GM19455 (cell line): Measurements from ENCODE around the gene FHIP1B.

Source experiments
- ATAC-seq: cut with Tn5 transposase; IDR thresholded peaks from one replicate; pipeline ENCODE4 v1.9.1; 2021; ENCODE audit not compliant: unreplicated experiment

FHIP1B gene

DNA sequence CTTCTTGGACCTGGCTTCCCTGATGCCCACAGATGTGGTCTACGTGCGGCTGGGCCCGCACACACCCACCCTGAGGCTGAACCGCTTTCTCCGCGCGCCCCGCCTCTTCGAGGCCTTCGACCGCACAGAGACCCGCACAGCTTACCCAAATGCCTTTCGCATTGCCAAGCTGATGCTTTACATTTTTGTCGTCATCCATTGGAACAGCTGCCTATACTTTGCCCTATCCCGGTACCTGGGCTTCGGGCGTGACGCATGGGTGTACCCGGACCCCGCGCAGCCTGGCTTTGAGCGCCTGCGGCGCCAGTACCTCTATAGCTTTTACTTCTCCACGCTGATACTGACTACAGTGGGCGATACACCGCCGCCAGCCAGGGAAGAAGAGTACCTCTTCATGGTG lies 5.7 kb upstream of the FHIP1B start:
- no peak for ATAC-seq

DNA sequence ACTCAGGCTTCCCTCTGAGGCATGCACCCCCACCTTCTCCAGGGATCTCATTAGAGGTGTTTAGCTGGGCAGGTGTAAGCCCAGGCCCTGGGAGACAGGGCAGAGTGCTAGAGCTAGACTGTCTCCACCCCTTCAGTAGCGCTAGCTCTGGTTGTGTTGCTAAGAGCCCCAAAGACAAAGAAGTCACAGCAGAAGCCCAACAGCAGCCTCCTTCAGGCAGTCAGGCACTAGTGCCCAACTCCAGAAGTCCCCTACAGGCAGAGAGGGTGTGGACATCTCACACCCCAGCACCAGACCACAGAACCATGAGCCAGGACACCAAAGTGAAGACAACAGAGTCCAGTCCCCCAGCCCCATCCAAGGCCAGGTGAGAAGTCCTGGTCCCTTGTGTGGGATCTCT lies 4.5 kb upstream of the FHIP1B start, which contains the start of gene CNGA4:
Gene CNGA4, plus strand, starts transcription at position 188 of the 400 bp plus-strand sequence. Its CDS starts 118 bp downstream, at position 306.
- no peak for ATAC-seq

DNA sequence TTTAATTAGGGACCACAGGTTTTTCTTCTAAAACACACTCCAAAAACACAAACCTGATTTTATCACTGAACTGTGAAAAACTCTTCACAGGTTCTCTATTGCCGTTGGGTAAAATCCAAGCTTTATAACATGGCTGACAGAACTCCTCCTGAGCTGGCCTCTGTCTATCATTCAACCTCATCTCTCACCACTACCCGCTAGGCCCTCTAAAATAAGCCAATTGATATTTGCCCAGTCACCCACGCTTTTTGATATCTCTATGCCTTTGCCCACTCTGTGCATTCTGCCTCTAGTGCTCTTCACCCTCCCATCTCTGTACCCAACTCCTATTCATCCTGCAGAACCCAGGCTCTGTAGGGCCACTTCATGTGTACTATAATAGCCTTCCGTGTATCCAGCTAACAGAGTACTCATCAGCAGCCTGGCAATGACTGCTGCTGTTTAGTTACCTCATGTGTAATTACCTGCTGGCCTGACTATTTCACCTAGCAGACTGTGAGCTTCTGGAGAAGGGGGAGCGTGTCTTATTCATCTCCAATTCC lies 3.4 kb upstream of the FHIP1B start:
- no peak for ATAC-seq

DNA sequence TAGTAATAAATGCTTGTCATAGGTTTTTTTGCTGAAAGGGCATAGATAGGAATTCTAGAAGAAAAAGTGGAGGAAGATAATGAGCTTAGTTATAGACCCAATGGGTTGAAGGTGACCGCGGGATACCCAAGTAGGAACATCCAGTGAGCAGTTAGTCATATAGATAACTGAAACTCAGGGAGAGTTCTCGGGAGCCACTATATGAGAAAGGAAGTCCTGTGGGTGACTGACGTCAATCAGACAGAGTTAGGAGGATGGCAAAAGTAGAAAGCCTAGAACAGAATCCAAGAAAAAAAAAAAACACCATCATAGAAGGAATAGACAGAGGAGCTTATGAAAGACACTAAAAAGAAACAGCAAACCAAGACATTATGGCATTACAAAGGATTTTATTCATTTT lies 2.8 kb upstream of the FHIP1B start:
- ATAC-seq: no peak

DNA sequence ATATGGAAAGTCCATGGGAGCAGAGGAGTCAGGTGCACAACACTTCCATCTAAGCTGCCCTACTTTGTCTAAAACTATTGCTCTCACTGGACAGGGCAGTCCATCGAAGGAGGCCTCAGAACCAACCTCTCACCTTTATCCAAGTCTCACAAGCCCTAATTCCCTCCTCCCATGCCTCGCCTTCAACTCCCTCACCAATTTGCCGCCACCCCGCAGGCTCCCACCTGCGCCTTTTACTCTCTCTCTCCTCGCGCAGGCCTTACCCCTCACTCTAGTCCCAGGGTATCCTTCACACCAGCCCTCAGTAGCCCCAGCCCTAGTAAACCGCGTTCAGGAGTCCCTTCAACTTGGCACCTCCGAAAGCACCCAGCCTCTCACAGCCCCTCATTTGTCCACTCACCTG lies 451 bp downstream of the FHIP1B start:
- ATAC-seq: no peak

DNA sequence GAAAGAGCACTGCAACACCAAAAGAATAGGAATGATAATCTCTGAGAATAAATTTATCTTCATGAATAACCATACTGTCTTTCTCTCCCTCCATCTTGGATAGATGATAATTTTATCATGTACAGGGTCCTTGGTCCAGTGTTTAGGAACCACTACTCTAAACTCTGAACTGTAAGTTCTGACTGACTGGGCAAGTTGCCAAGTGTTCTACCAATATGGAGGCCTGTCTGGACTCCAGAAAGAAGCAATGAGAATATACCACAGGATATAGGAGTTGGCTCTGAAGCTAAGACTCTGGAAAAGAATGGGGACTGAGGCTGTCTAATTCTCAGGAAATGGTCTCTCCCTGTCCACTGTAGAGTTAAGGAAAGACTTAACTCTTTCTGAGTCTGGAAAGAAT lies 1.5 kb downstream of the FHIP1B start:
- no peak for ATAC-seq

DNA sequence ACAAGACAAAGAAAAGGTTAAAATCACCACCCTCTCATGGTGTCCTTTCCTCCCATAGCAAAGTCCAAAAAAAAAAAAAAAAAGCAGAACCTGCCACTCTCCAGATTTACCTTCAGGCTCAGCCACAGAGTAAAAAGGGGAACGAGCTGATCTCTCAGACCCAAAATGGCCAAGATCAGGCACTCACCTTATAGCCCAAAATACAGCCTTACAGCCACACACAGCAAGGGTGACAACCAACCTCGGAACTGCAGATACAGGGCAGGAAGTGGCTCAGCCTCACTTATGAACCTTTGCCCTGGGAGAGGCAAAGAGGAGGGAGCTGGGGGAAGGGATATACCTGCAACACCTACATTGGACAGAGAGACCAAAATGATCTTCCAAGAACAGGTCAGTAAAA lies 4.5 kb downstream of the FHIP1B start:
- ATAC-seq: no peak

DNA sequence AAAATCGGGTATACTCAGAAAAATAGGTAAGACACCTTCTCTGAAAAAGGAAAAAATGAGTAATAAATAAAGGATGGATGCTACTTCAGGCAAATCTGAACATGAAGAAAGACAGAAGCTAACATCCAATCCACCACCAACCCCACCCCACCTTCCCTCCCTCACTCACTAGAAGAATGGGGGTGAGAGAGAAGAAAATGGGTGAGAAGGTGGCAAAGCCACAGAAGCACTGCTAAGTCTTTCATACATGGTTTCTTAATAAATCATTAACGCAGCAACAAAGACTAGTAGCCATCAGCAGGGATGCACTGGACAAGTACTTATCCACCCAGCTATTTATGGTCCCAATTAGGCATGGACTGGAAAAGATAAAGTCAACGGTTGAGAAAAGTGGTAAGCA lies 5.9 kb downstream of the FHIP1B start:
- ATAC-seq: no peak

DNA sequence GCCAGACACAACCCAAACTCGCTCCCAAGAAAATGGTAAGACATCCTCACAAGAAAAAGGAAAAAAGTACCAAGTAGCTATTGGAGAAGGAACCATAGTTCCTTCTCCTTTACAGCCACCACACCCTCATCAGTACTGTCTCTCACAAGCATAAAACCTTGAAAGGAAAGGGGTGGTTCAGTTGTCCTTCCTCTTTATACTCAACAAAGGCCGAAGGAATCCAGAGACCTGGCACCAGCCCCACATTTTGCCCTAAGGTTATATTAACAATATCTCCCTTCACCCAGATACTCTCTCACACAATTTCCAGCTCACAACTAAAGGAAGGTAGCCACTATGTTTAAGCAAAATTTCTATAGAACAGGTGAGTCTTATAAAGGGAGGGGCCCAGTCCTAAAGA lies 8.5 kb downstream of the FHIP1B start:
- no peak for ATAC-seq

DNA sequence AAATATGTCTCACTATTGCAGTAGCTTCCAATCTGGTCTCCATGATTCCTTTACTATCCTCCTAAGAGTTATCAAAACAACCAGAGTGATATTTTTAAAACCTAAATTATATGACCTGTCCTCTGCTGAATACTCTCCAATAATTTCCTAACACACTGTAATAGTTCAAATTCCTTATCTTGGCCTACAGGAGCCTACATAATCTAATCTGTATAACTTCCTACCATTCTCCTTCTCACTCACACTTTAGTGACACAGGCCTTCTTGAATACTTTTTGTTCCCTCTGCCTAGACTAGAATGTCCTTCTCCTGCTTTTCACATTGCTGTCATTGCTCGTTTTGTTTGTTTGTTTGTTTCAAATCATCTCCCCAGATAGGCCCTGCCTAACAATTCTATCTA lies 9.4 kb downstream of the FHIP1B start:
- ATAC-seq: no peak

DNA sequence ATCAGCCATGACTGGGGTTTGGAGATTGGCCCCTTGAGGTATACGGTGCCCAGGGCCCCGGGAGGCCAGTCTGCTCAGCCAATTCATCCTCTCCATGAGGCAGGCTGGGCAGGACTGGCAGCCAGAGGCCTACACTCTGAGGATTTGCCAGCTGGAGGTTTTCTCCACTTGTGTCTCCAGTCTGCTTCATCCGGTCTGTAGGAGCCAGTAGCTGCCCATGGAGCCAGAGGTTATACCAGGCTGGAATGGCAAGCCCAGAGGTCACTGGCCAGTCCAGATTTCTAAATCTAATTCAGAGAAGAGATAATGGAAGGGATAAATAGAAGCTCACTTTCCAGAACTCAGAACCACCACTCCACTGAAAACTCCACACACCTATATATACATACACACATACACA lies 10.0 kb downstream of the FHIP1B start:
- no peak for ATAC-seq

DNA sequence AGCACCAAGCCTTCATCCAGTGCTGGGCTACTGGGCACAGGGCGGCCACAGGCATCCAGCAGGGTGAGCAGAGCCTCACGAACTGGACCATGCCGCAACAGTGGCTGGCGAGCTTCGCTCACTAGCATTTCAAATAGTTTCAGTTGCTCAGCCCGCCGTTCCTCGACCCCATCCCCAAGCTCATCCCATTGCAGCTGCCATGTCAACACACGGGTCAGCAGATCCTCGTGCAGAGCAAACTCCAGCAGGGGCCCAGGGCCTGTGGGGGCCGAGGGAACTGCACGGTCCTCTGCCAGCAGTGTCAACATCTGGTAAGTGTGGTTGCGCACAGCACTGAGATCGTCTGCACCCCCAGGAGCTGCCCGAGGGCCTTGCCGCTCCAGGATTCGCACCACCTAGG lies 10.6 kb downstream of the FHIP1B start:
- no peak for ATAC-seq

DNA sequence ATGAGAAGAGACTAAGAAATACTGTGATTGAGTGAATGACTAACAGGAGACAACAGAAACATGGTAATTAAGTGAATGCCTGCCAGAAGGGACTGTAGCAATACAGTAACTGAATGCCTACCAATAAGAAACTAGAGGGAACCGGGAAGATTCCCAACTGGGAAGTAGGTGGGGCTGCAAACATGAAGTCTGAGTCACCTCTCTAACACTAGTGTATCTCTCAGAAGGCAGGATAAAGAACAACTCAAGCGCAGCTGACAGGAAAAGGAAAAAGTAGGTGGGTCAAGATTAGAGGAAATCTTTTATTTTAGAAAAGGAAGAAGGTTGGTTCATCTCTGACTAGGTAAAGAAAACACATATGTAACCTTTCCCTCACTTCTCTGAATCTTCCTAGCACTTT lies 15.1 kb downstream of the FHIP1B start:
- no peak for ATAC-seq

DNA sequence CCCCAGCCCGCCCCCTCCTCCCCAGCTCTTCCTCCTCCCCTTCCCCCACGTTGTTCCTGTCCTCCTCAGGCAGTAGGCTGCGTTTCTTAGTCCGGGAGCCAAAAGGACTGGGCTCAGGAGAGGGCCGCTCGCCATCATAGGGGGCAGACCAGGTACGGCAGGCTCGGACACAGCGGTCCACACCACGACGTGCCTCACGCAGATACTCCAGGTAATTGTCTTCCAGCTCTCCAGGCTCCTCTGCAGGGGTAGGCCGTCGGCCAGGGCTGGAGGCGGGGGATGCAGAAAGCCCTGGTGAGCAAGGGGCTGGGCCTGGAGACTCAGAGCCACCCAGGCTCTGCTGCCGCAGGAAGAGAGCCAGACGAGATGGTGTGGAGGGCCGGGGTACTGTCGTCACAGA lies 16.7 kb downstream of the FHIP1B start:
- ATAC-seq: no peak

DNA sequence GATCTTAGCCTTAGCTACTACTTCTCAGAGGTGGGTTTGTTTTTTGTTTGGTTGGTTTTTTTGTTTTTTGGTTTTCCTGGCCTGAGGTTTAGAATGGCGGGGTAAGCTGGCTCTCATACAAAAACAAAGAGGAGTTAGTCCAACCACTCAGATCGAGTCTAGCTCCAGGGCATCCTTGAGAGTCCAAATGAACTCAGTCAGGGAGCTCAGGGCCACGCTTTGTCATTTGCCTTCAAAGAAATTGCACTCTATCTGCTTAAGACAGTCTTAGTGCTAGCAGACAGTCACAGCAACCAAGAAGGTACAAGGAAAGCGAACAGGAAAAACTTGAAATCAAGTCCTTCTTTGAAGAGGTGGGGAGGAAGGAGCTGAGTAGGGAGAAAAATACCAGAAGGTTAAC lies 17.9 kb downstream of the FHIP1B start:
- ATAC-seq: no peak

DNA sequence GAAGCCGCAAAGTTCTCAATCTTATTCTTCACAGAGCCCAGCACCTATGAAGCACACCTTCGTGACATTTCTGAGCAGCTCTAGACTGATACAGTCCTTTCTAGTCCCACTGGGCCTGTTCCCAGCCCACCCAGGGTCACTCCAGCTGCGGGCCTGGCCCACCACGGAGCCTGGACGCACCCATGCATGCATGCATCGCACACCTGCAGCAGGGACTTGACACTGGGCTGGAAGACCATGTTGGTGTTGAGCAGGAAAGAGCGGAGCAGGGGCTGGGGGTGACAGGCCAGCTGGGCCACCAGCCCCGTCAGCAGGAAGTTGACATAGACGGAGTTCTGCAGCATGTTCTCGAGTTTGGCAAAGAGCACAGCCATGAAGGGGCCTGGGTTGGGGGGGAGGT lies 19.9 kb downstream of the FHIP1B start:
- no peak for ATAC-seq

DNA sequence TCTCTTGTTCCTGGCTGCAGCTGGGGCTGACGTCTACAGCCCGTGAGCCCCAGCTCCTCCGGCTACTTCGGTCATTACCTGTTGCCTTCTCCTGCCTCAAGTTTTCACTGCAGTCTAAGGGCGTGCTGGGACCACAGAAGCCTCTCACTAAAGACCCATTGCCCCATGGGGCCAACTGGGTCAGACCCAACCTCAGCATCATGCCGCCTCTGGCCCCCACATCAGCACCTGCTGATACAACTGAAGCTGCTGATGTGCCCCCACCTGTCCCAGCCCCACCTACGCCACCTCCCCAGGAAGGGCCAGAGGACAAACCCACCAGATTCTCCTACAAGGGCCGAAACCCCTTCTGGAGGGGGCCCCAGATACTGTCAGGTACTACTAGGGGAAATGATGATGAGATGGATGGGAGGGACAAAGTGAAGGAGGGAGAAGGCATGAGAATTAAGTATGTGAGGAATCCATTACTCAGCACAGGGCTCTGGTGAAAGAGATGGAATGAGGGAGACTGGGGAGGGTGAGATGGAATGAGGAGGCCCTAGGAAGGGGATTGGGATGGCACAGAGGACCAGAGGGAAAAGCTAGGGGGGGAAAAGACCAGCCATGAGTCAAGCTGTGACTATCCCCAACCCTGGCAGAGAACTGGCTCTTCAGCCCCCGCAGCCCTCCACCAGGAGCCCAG lies 24.0 kb downstream of the FHIP1B start:
- ATAC-seq: no peak

DNA sequence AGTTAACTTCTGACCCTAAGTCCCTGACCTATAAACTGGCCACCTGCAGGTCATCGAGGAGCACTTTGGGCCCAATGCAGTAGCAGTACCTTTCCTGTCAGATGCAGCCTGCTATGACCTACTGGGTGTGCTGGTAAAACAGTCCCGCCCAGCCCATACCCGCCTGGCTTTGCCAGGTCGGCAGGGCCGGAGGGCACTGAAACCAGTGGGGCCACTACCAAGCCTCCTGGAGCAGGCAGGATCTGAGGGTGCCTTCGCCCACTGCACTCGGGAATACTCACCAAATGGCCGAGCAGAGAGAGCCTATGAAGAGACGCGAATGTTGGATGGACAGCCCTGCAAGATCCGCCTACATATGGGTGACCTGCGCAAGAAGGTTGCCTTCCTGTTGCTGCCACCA lies 24.6 kb downstream of the FHIP1B start:
- ATAC-seq: no peak

DNA sequence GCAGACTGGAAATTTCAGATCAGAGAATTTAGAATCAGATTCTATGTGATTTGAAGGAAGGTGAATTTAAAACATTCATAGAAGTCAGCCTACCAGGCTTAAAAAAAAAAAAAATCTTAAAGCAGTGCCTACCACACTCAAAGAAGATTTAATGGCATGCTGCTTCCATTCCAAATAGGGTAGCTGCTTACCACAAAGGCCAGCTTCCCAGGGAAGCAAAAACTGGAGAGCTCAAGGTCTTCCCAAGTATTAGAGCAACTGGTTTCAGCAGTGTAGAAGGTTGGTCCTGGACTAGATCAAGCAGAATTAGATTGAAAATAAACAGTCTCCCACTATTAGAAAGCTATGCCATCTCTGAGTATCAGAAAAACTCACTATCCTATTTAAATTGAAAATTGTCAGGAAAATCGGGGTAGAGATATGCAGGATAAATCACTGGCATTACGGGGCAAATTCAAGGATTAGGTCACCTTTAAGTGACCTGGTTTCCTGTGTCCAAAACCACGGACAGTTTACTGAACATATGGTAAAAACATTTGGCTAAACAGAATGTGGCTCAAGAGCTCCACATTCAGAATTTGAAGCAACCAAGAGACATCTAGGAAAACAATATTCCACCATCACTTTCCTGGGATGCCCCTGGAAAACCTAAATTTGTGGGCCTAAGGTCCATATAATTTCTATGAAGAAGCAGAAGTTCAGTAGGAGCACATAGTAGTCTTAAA lies 27.8 kb downstream of the FHIP1B start:
- no peak for ATAC-seq

DNA sequence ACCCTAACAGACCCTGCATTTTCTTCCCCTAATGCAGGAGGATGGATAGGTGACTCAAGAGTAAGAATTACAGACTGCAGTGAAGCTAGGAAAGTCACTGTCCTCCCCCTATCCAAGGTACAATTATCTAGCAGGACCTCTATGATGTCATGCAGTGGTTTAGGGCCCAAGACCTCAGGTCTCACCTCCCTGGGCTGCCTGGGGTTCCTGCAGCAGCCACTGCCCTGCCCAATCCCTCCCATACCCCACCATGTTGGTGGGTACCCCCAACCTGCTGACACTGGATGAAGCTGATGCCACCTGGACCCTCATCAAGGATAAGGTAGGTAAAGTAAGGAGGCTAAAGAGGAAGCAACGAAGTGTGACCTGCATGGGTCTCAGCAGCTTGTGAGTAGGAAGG lies 29.1 kb downstream of the FHIP1B start, which contains the start of gene C11orf42:
Gene C11orf42, plus strand, starts transcription at position 192 of the 400 bp plus-strand sequence. Its CDS starts 59 bp downstream, at position 251.
- ATAC-seq: no peak

DNA sequence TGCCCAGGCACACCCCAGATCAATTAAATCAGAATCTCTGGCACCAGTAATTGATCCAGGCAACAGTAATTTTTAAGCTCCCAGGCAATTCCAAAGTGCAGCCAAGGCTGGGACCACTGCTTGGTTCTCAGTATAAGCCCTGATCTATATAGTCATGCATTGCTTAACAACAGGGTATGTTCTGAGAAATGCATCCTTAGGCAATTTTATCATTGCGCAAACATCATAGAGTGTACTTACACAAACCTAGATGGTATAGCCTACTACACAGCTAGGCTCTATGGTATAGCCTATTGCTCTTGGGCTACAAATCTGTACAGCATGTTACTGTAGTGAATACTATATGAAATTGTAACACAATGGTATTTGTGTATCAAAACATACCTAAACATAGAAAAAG lies 29.7 kb downstream of the FHIP1B start:
- no peak for ATAC-seq

DNA sequence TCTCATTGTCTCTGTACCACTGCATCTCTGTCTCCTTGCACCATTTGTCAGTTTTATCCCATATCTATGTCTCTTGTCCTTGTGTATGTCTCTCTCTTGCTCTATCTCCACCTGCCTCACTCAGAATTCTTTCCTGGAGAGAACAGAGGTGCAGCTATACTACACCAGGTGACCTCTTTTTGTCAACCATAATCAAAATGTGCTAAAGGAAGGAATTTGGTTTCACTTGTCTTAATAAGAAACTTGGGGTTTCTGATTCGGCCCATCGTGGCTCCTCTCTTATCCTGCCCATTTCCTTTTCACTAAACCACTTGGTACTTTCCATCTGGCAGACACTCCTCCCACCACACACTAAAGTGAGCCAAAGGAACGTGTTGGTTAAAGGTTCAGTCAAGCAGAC lies 31.1 kb downstream of the FHIP1B start:
- peak; percentile 54 for ATAC-seq
